ENCODE measurements around the gene AFF1. TPM values are rescaled to one million over a fixed set of nuclear protein-coding genes. Genes with fewer than 3 reads are reported as not detected.

The AFF1 gene
- total and polyA plus RNA-seq, 2 donors from 2014 or later = 13.4 to 187 TPM

DNA sequence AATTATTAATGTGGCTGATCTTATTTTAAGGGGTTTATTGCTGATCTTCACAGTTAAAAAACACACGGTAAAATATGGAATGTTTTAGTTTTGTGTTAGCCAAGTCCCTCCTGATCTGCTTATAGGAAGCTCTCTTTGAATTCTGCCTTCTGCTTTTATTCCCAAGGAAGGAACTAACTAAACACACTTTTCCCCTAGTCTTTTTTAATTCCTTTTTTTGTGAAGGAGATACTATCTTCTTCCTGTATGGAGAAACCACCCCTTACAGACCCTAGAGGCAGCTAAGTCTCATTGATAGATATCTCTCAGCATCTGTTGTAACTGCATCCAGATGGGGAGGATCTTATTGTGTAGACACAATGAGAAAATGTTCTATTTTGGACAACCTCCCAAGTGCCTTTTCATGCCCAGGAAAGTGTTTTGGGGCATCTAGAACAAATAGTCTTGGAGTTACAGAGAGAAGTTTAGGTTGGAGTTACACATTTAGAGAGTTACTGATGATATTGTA, 64.4 kb downstream of the AFF1 start:
- Histone ChIP-seq H3K9ac (ENCODE audit: low read length in 3 of 3) (no peak overlapping the region), H3K4me1 (ENCODE audit: control insufficient read depth in 2 of 3, insufficient read depth in 2 of 3, low read depth in 1 of 3, low read length in 3 of 3) (peaks cover 0 to 7% (median 0%) of the 10 kb centered on the region in 3 donors), H3K36me3 (ENCODE audit: control insufficient read depth in 2 of 3, insufficient read depth in 3 of 3, low read length in 3 of 3) (no peaks in the 10 kb centered on the region), H3K27me3 (ENCODE audit: control insufficient read depth, insufficient read depth, low read length) (no peaks in the 10 kb centered on the region), H3K27ac (ENCODE audit: low read depth in 2 of 2, low read length in 2 of 2) (no peak overlapping the region), H3K4me3 (ENCODE audit: low read length in 3 of 3) (no peak overlapping the region), H3K9me3 (ENCODE audit: control insufficient read depth in 2 of 3, insufficient read depth in 1 of 3, low read length in 3 of 3) (no peaks in the 10 kb centered on the region)
- FAIRE-seq (no peak), DNase-seq (no peak)
- TF ChIP-seq, protein P1, sequence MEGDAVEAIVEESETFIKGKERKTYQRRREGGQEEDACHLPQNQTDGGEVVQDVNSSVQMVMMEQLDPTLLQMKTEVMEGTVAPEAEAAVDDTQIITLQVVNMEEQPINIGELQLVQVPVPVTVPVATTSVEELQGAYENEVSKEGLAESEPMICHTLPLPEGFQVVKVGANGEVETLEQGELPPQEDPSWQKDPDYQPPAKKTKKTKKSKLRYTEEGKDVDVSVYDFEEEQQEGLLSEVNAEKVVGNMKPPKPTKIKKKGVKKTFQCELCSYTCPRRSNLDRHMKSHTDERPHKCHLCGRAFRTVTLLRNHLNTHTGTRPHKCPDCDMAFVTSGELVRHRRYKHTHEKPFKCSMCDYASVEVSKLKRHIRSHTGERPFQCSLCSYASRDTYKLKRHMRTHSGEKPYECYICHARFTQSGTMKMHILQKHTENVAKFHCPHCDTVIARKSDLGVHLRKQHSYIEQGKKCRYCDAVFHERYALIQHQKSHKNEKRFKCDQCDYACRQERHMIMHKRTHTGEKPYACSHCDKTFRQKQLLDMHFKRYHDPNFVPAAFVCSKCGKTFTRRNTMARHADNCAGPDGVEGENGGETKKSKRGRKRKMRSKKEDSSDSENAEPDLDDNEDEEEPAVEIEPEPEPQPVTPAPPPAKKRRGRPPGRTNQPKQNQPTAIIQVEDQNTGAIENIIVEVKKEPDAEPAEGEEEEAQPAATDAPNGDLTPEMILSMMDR (IDR thresholded peaks at IDR 0.05; ENCODE audit: borderline replicate concordance, extremely low read depth, insufficient read depth) = no peak
- intact Hi-C loops (cut with DNase I) = no loop called here

DNA sequence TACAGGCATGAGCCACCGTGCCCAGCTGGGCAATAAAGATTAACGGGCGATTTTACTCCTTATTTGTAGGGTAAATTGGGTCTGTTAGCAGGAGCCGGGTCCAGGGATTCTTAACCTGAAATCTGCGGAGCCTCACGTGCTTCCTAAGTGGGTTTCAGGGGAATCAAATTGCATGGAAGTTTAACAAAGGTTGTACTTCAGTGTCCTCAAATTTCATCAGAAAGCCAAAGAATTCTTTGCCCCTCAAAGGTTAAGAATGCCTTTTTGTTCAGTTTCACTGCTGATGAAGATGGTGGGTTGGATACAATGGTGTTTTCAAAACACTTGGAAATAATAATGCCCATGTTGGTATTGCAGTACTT, 67.9 kb downstream of the AFF1 start:
- no peak for FAIRE-seq
- TF ChIP-seq, protein P1 (IDR thresholded peaks at IDR 0.05; ENCODE audit: borderline replicate concordance, extremely low read depth, insufficient read depth) = no peak
- intact Hi-C loops (cut with DNase I) = no loop called here

DNA sequence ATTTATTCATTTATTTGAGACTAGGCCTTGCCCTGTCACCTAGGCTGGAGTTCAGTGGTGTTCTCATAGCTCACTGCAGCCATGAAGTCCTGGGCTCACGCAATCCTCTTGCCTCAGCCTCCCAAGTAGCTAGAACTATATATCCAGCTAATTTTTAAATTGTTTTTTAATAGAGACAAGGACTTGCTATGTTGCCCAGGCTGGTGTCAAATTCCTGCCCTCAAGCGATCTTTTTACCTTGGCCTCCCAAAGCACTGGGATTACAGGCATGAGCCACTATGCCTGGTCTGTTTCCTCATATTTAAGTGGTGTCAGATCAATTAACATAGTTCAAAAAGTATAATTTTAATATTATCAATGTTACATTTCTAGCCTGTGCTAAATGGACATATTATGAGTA, 68.5 kb downstream of the AFF1 start:
- intact Hi-C loops (cut with DNase I) = no loop called here
- Histone ChIP-seq H3K27ac (ENCODE audit: low read depth in 2 of 2, low read length in 2 of 2) (no peak overlapping the region), H3K9me3 (ENCODE audit: control insufficient read depth in 2 of 3, insufficient read depth in 1 of 3, low read length in 3 of 3) (no peaks in the 10 kb centered on the region), H3K4me3 (ENCODE audit: low read length in 3 of 3) (no peak overlapping the region), H3K27me3 (ENCODE audit: control insufficient read depth, insufficient read depth, low read length) (no peaks in the 10 kb centered on the region), H3K9ac (ENCODE audit: low read length in 3 of 3) (no peak overlapping the region), H3K4me1 (ENCODE audit: control insufficient read depth in 2 of 3, insufficient read depth in 2 of 3, low read depth in 1 of 3, low read length in 3 of 3) (peaks cover 5 to 18% (median 9%) of the 10 kb centered on the region in 3 donors), H3K36me3 (ENCODE audit: control insufficient read depth in 2 of 3, insufficient read depth in 3 of 3, low read length in 3 of 3) (no peaks in the 10 kb centered on the region)
- FAIRE-seq = no peak
- no peak for DNase-seq
- TF ChIP-seq, protein P1 (IDR thresholded peaks at IDR 0.05; ENCODE audit: borderline replicate concordance, extremely low read depth, insufficient read depth) = no peak

More for the DNA sequence above, 67.9 kb downstream of the AFF1 start:
- no peaks in the 10 kb centered on the region for H3K27me3 ChIP-seq (ENCODE audit: control insufficient read depth, insufficient read depth, low read length)
- H3K9ac ChIP-seq (ENCODE audit: low read length in 3 of 3) = no peak overlapping the region
- H3K36me3 ChIP-seq (ENCODE audit: control insufficient read depth in 2 of 3, insufficient read depth in 3 of 3, low read length in 3 of 3) = no peaks in the 10 kb centered on the region
- H3K4me1 ChIP-seq (ENCODE audit: control insufficient read depth in 2 of 3, insufficient read depth in 2 of 3, low read depth in 1 of 3, low read length in 3 of 3) = peaks cover 5 to 18% (median 9%) of the 10 kb centered on the region in 3 donors
- no peak for DNase-seq
- H3K4me3 ChIP-seq (ENCODE audit: low read length in 3 of 3) = no peak overlapping the region
- no peaks in the 10 kb centered on the region for H3K9me3 ChIP-seq (ENCODE audit: control insufficient read depth in 2 of 3, insufficient read depth in 1 of 3, low read length in 3 of 3)
- no peak overlapping the region for H3K27ac ChIP-seq (ENCODE audit: low read depth in 2 of 2, low read length in 2 of 2)

DNA sequence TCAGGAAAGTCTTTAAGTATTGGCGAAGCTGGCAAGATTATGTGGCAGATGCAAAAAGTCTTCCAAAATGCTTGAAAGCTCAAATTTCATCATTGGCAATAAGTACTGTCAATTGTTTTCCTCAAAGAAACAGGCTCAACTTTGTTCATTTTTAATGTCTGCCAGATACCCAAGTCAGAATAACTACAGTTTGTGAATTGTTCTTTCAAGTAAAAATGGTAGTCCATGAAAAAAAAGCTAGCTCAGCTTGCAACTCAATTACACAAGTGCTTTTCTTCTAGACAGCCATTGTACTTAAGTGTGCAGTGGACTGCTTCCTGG, 70.5 kb downstream of the AFF1 start:
- FAIRE-seq (no peak), DNase-seq (peak in 1 of 5 donors; percentile 60)
- TF ChIP-seq, protein P1 (IDR thresholded peaks at IDR 0.05; ENCODE audit: borderline replicate concordance, extremely low read depth, insufficient read depth) = no peak
- Histone ChIP-seq H3K36me3 (ENCODE audit: control insufficient read depth in 2 of 3, insufficient read depth in 3 of 3, low read length in 3 of 3) (no peaks in the 10 kb centered on the region), H3K9me3 (ENCODE audit: control insufficient read depth in 2 of 3, insufficient read depth in 1 of 3, low read length in 3 of 3) (no peaks in the 10 kb centered on the region), H3K9ac (ENCODE audit: low read length in 3 of 3) (no peak overlapping the region), H3K4me3 (ENCODE audit: low read length in 3 of 3) (peak overlapping the region in 2 of 3 donors; percentile 81 to 95), H3K27me3 (ENCODE audit: control insufficient read depth, insufficient read depth, low read length) (no peaks in the 10 kb centered on the region), H3K4me1 (ENCODE audit: control insufficient read depth in 2 of 3, insufficient read depth in 2 of 3, low read depth in 1 of 3, low read length in 3 of 3) (peaks cover 11 to 20% (median 12%) of the 10 kb centered on the region in 3 donors), H3K27ac (ENCODE audit: low read depth in 2 of 2, low read length in 2 of 2) (peak overlapping the region; percentile 44 to 95)
- intact Hi-C loops (cut with DNase I) = no loop called here
